Gastroesophageal sphincter (tissue), 4 donors: ENCODE results near the gene CIRBP. TPM values are rescaled to one million over a fixed set of nuclear protein-coding genes. Genes with fewer than 3 reads are reported as not detected.

Experiments used
- ATAC-seq: fragments of 150-250 bp; one replicate; pipeline ENCODE4 v1.9.1; 2016; ENCODE audit warnings: mild to moderate bottlenecking, moderate library complexity
- H3K27ac ChIP-seq, 4 donors: fragments of 200-600 bp; sonication (generic) in 3 of 4; 1 replicate in 3 of 4; 2 replicates in 1 of 4; pipeline ENCODE4 v1.5.1; 2016 to 2019
- H3K27me3 ChIP-seq: fragments of 200-600 bp; sonication (generic); one replicate; pipeline ENCODE4 v1.5.1; 2019
- H3K36me3 ChIP-seq, 2 donors: fragments of 200-600 bp; sonication (generic); one replicate each; pipeline ENCODE4 v1.5.1; 2019; ENCODE audit warnings: control low read depth in 1 of 2
- H3K4me1 ChIP-seq, 3 donors: fragments of 200-600 bp; sonication (generic); 1 replicate in 2 of 3; 2 replicates in 1 of 3; pipeline ENCODE4 v1.5.1; 2016 to 2019; ENCODE audit warnings: control low read depth in 2 of 3
- H3K4me3 ChIP-seq, 2 donors: fragments of 200-600 bp; sonication (generic); one replicate each; pipeline ENCODE4 v1.5.1; 2019; ENCODE audit warnings: mild to moderate bottlenecking in 1 of 2, moderate library complexity in 1 of 2
- H3K9me3 ChIP-seq, 3 donors: fragments of 200-600 bp; sonication (generic); one replicate each; pipeline ENCODE4 v1.5.1; 2017 to 2019; ENCODE audit warnings: control low read depth in 2 of 3
- EP300 ChIP-seq: sonication (generic); formaldehyde crosslinking; IDR thresholded peaks from one replicate; pipeline ENCODE4 v1.6.1; 2017; ENCODE audit warnings: antibody characterized with exemption, mild to moderate bottlenecking
- POLR2A ChIP-seq, 2 donors: fragments of 450-650 bp; IDR thresholded peaks; one replicate each; pipeline ENCODE4 v1.6.1; 2017; ENCODE audit warnings: antibody characterized with exemption in 2 of 2, mild to moderate bottlenecking in 2 of 2, moderate library complexity in 1 of 2
- POLR2AphosphoS5 ChIP-seq: sonication (generic); formaldehyde crosslinking; IDR thresholded peaks from one replicate; pipeline ENCODE4 v1.6.1; 2017; ENCODE audit warnings: antibody characterized with exemption
- WGBS, 2 donors: methylation state at CpG; one replicate each; pipeline ENCODE4 v1.1.5; 2018; ENCODE audit warnings: low coverage in 1 of 2; 5-methylcytosine and 5-hydroxymethylcytosine counted together
- total RNA-seq, 4 donors: library from RNA; depleted of rRNA; stranded (reverse); fragments of >200 nt; gene quantifications; one replicate each; pipeline ENCODE4 v1.1.0, GENCODE V29; 2016
- TF ChIP-seq, protein P1 (sequence below), 4 experiments: fragments of 200-600 bp in 2 of 4; fragments of 450-650 bp in 2 of 4; sonication (generic) in 1 of 4; IDR thresholded peaks; one replicate each; pipeline ENCODE4 v1.5.1; 2017 to 2019; ENCODE audit warnings: antibody characterized with exemption in 4 of 4, mild to moderate bottlenecking in 2 of 4, moderate library complexity in 2 of 4

Gene CIRBP
- total RNA-seq, 4 donors from 2014 or later: 350 to 708 (median 559) TPM

DNA sequence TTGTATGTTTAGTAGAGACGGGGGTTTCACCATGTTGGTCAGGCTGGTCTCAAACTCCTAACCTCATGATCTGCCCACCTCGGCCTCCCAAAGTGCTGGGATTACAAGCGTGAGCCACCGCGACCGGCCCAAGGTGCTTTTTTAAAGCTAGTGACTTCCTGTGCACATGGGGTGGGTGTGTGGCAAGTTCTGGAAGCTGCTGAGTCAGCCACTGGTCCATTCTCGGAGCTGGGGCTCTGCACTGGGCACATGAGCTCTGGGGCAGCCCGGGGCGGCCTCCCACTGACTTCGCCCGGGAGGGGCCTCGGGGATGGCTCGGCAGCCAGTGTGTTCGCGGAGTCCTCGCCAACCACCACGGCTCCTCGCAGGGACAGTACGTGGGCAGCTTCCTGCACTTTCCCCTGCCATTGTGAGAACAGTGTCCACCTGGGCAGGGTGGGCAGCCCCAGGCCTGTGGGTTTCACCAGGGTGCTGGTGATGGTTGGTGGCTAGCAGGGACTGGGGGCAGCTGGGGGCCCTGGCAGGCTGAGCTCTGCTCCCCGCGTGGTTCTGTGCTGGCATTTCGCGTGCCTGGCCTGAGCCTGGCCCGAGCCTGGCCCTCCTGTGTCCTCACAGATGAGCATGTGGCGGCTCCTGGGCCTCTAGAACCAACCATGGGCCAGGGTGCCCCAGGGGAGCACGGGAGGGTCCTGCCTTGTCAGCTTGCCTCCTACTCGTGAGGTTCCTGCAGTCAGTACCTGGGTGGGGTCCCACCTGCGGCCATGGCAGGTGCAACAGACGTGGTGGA, 43.5 kb upstream of the CIRBP start:
- H3K4me1 ChIP-seq: peaks cover 0 to 31% (median 9%) of the 10 kb centered on the region in 3 donors
- H3K27ac ChIP-seq: no peak overlapping the region
- no peaks in the 10 kb centered on the region for H3K27me3 ChIP-seq
- no peak overlapping the region for H3K4me3 ChIP-seq
- TF ChIP-seq, protein P1, sequence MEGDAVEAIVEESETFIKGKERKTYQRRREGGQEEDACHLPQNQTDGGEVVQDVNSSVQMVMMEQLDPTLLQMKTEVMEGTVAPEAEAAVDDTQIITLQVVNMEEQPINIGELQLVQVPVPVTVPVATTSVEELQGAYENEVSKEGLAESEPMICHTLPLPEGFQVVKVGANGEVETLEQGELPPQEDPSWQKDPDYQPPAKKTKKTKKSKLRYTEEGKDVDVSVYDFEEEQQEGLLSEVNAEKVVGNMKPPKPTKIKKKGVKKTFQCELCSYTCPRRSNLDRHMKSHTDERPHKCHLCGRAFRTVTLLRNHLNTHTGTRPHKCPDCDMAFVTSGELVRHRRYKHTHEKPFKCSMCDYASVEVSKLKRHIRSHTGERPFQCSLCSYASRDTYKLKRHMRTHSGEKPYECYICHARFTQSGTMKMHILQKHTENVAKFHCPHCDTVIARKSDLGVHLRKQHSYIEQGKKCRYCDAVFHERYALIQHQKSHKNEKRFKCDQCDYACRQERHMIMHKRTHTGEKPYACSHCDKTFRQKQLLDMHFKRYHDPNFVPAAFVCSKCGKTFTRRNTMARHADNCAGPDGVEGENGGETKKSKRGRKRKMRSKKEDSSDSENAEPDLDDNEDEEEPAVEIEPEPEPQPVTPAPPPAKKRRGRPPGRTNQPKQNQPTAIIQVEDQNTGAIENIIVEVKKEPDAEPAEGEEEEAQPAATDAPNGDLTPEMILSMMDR (IDR thresholded peaks at IDR 0.05): no peak
- no peak for TF ChIP-seq POLR2AphosphoS5
- no peak for TF ChIP-seq POLR2A (IDR thresholded peaks at IDR 0.05)
- TF ChIP-seq EP300: no peak
- no peaks in the 10 kb centered on the region for H3K9me3 ChIP-seq
- 71% methylated on average over 5 of the region's 29 CpGs; no CpG with 5 or more reads in 1 of the 2 donors for WGBS, 2 donors
- no peak for ATAC-seq
- peaks cover 0 to 78% of the 10 kb centered on the region in 2 donors for H3K36me3 ChIP-seq

DNA sequence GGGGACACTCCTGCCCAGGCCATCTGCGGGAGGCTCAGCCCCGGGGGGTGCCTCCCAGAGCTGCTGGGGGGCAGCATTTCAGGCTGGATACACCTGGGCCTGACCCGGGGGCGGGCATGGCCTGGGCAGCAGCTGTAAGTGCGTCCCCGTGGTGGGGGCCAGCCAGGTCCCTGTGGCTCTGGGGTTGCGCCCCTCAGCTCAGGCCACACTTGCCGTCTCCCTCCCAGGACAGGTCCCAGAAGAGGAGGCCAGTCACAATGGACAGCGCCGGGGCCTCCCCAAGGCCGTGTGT, 43.0 kb upstream of the CIRBP start:
- peaks cover 0 to 72% of the 10 kb centered on the region in 2 donors for H3K36me3 ChIP-seq
- peaks cover 0 to 26% (median 8%) of the 10 kb centered on the region in 3 donors for H3K4me1 ChIP-seq
- no peak for ATAC-seq
- TF ChIP-seq, protein P1 (IDR thresholded peaks at IDR 0.05): no peak
- TF ChIP-seq POLR2AphosphoS5: no peak
- TF ChIP-seq POLR2A (IDR thresholded peaks at IDR 0.05): no peak
- TF ChIP-seq EP300: no peak
- H3K9me3 ChIP-seq: no peaks in the 10 kb centered on the region
- H3K27me3 ChIP-seq: no peaks in the 10 kb centered on the region
- no peak overlapping the region for H3K4me3 ChIP-seq
- H3K27ac ChIP-seq: no peak overlapping the region
- no CpG with 5 or more reads among the region's 11 CpGs for WGBS, 2 donors

DNA sequence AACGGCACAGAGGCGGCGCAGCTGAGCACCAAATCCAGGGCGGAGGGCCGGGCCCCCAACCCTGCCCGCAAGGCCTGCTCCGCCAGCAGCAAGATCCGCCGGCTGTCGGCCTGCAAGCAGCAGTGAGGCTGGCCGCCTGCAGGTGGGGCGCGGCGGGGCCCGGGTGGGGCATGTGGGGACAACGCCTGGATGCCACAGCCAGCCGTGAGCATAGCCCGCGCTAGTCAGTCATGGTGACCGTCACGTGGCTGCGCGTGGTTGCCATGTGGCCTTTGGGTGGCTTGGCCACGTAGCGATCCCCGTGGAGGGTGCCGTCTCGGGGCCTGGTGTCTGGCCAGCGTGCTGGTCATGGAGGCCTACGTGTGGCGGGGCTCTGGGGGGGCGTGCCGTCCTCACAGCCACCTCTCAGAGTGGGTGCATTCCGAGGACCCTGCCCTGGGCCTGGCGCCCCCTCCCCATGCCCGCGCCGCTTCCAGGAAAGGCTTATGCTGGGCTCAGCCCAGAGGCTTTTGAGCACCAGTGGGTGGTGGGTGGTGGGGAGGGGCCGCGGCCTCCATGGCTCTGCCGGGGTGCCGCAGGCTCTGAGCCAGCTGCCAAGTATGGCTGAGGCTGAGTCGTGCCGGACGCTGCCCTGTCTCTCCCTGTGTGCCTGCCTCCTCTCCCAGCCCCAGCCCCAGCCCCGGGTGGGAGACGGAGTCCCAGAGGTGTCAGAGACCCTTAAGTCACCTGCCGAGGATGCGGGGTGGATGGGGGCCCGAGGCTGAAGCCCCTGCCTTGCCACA, 42.4 kb upstream of the CIRBP start:
- Histone ChIP-seq H3K4me1 (peaks cover 0 to 22% (median 3%) of the 10 kb centered on the region in 3 donors), H3K9me3 (no peaks in the 10 kb centered on the region), H3K4me3 (no peak overlapping the region), H3K36me3 (peaks cover 0 to 67% of the 10 kb centered on the region in 2 donors), H3K27ac (no peak overlapping the region), H3K27me3 (no peaks in the 10 kb centered on the region)
- no CpG with 5 or more reads among the region's 50 CpGs for WGBS, 2 donors
- no peak for TF ChIP-seq EP300
- no peak for TF ChIP-seq POLR2A (IDR thresholded peaks at IDR 0.05)
- TF ChIP-seq, protein P1 (IDR thresholded peaks at IDR 0.05): no peak
- TF ChIP-seq POLR2AphosphoS5: no peak
- no peak for ATAC-seq

DNA sequence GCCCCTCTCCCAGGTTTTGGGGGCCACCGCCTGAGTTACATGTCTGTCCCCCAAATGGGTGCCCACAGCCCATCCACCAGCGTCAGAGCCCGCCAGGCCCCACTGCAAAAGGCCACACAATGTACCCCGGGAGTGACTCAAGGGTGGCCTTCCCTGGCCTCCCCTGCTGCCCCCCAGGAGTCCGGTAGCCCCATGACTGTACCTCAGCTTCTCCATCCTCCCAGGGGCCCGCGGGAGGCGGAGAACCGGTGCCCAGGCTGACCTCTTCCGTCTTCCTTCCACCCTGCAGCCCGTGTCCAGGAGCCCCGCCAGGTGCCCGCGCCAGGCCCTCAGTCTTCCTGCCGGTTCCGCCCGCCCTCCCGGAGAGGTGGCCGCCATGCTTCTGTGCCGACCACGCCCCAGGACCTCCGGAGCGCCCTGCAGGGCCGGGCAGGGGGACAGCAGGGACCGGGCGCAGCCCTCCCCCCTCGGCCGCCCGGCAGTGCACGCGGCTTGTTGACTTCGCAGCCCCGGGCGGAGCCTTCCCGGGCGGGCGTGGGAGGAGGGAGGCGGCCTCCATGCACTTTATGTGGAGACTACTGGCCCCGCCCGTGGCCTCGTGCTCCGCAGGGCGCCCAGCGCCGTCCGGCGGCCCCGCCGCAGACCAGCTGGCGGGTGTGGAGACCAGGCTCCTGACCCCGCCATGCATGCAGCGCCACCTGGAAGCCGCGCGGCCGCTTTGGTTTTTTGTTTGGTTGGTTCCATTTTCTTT, 41.7 kb upstream of the CIRBP start:
- H3K27ac ChIP-seq: no peak overlapping the region
- TF ChIP-seq POLR2A (IDR thresholded peaks at IDR 0.05) (no peak), EP300 (no peak)
- H3K4me3 ChIP-seq: no peak overlapping the region
- peaks cover 0 to 59% of the 10 kb centered on the region in 2 donors for H3K36me3 ChIP-seq
- H3K9me3 ChIP-seq: no peaks in the 10 kb centered on the region
- ATAC-seq: no peak
- WGBS, 2 donors: no CpG with 5 or more reads among the region's 56 CpGs
- peaks cover 0 to 22% (median 2%) of the 10 kb centered on the region in 3 donors for H3K4me1 ChIP-seq
- no peaks in the 10 kb centered on the region for H3K27me3 ChIP-seq
